GM10248 (cell line): Measurements from ENCODE around the gene KRTAP10-5.

Experiments
- CTCF ChIA-PET: fragments of 300-600 bp; sonication (Branson Sonifier 250); formaldehyde crosslinking; extraction: SDS; loops from one replicate; lab custom pipeline; 2021; ENCODE audit warnings: antibody characterized with exemption; lab: Yijun Ruan, JAX
- POLR2A ChIA-PET: fragments of 350-650 bp; sonication (Branson Sonifier 250); formaldehyde crosslinking; extraction: SDS; loops from one replicate; lab custom pipeline; 2020; ENCODE audit warnings: antibody characterized with exemption; lab: Yijun Ruan, JAX
- DNase-seq: peaks from one replicate; pipeline ENCODE4 v3.0.0; 2012; ENCODE audit errors: extremely low spot score
- CTCF ChIP-seq: IDR thresholded peaks from 2 replicates; pipeline ENCODE4 v1.5.1; 2012; ENCODE audit warnings: mild to moderate bottlenecking, low read depth; ENCODE audit errors: extremely low read depth, missing control alignments, control extremely low read depth

The KRTAP10-5 gene

GRCh38 chr21:44615466-44615865 is 35.1 kb upstream of the KRTAP10-5 start:
- TF ChIP-seq CTCF: no peak
- CTCF ChIA-PET: no interaction called here
- POLR2A ChIA-PET: no interaction called here
- DNase-seq: no peak

GRCh38 chr21:44614961-44615391 is 34.6 kb upstream of the KRTAP10-5 start:
- CTCF ChIA-PET: no interaction called here
- POLR2A ChIA-PET: no interaction called here
- DNase-seq: no peak
- TF ChIP-seq CTCF: no peak

GRCh38 chr21:44614161-44614631 is 33.8 kb upstream of the KRTAP10-5 start:
- no peak for TF ChIP-seq CTCF
- DNase-seq: no peak
- ChIA-PET CTCF (no interaction called here), POLR2A (no interaction called here)

GRCh38 chr21:44613386-44614155 is 33.2 kb upstream of the KRTAP10-5 start:
- TF ChIP-seq CTCF: no peak

GRCh38 chr21:44612669-44613229 is 32.3 kb upstream of the KRTAP10-5 start:
- ChIA-PET CTCF (no interaction called here), POLR2A (no interaction called here)
- no peak for DNase-seq
- TF ChIP-seq CTCF: no peak

More at GRCh38 chr21:44613386-44614155, 33.2 kb upstream of the KRTAP10-5 start:
- ChIA-PET CTCF (no interaction called here), POLR2A (no interaction called here)
- no peak for DNase-seq

- ChIA-PET CTCF (no interaction called here), POLR2A (no interaction called here)
- no peak for DNase-seq
- TF ChIP-seq CTCF: no peak
Observed at GRCh38 chr21:44612029-44612486, 31.7 kb upstream of the KRTAP10-5 start, which contains the start of gene KRTAP10-8. KRTAP10-8 (plus strand) TSS chr21:44612079; CDS start chr21:44612101, 22 bp downstream.
